Astrocyte of the hippocampus (primary cell): ENCODE results near the gene STX4.

Source experiments
- DNase-seq: peaks from one replicate; pipeline ENCODE4 v3.0.0; 2011; ENCODE audit warnings: low read depth, low spot score

Gene STX4

DNA sequence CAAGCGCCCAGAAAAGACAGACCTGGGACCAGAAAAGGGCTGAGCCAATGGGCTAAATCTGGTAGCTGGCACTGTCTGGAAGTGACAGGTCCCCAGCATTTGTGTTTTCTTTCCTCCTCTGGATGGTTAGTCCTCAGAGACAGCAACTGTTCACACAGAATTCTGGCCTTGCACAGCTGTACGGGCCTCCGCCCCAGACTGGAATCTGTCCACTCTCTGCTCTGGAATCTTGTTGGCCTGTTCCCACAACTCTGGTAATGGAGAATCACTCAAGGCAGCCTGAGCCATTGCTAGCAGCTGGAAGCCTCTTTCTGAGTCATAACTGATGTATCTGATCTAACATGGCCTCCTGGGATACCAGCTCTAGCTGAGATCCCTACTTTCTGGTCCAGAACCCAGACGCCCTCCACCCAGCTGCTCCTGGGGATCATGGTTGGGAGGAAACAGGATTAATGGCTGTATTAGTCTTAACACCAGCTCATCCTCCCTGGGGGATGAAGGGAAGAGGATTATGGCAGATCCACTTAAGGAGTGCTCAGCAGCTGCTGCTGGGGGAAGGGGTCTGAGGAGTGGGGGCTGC, 31.6 kb downstream of the STX4 start:
- DNase-seq = peak; percentile 87

DNA sequence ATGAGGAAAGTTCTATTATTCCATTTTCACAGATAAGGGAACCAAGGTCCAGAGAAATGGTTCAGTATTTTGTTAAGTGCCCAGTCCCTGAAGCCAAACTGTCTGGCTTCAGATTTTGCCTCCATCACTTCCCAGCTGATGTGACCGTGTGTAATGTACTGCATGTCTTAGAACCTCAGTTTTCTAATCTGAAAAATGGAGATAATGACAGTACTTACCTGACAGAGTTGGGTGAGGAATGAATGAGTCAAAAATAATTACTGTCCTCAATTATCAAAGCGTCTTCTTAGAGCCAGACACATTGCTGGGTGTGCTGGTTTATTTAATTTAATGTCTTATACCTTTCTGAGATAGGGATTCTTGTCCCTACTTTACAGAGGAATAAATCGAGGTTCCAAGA, 34.0 kb downstream of the STX4 start:
- no peak for DNase-seq

DNA sequence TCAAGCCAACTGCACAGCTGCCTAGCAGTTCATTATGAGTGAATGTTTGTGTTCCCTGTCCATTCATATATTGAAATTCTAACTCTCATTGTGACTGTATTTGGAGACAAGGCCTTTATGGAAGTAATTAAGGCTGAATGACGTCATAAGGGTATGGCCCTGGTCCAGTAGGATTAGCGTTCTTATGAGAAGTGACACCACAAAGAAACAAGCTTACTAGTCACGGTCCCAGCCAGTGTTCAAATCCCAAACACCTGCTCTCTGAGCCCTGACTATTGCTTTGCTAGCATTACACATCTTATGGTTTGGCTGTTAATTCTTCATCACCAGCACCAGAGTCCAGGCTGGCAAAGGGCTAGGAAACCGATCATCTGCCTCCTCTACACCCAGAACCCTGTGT, 38.5 kb downstream of the STX4 start:
- peak; percentile 69 for DNase-seq

DNA sequence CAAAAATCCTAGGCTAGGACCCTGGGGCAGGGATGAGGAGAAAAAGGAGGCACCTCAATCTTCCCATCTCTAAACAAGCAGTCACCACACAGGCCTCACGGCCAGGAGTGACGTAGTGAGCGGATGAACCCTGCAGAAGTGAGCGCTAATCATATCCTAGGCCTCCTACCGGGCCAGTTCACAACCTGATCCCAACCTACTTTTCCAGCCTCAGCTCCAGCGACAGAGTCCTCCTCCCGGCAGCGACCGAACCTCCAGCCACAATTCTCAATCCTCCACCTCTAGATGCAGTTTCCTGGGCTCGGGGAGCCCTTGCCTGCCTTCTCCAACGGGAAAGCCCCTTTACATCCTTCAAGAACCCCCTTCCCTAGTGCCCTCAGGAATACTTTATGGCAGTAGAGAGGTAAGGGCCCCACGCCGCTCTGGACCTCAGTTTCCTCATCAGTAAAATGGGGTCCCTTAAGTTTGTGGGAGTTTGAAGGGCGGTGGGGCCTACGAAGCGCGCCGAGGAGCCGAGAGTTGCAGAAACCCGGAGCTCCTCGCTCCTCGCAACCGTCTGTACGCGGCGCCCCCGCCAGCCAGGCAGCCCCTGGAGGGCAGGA, 39.3 kb downstream of the STX4 start:
- peak; percentile 60 for DNase-seq

DNA sequence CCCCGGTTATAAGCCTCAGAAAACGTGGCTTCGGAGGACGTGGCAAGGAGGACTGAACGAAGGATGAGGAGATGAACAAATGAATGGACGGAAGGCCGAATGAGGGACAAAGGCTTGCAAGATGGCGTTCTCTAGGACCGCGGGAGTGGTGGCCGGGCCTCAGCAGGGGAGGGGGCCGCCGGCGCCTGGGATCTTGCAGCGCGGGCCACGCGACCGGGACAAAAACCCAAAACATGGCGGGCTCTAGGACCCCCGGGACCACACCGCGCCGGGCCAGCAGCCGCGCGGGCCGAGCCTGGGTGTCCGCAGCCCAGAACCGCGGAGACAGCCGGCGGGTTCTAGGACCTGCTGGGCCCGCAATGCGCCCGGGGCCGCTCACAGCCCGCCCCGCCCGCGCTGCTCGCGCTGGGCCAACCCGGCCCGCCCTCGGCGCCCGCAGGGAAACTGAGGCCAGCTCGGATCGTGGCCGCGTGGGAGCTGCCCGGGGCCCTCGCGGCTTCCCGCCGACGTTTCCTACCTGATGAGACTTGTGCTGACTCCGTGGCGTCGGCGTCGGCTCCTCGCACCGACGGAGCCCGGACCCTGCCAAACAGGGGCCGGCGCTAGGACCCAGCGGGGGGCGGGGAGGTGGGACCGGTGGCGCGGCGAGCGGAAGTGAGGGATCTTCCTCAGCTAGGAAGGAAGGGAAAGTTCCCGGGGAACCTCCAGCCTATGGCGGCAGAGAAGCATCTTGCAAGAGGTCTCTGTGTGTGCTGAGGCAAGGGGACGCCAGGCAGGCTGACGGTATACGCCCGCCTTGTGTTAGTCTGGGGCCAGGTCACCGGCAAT, 40.0 kb downstream of the STX4 start:
- peak; percentile 96 for DNase-seq

DNA sequence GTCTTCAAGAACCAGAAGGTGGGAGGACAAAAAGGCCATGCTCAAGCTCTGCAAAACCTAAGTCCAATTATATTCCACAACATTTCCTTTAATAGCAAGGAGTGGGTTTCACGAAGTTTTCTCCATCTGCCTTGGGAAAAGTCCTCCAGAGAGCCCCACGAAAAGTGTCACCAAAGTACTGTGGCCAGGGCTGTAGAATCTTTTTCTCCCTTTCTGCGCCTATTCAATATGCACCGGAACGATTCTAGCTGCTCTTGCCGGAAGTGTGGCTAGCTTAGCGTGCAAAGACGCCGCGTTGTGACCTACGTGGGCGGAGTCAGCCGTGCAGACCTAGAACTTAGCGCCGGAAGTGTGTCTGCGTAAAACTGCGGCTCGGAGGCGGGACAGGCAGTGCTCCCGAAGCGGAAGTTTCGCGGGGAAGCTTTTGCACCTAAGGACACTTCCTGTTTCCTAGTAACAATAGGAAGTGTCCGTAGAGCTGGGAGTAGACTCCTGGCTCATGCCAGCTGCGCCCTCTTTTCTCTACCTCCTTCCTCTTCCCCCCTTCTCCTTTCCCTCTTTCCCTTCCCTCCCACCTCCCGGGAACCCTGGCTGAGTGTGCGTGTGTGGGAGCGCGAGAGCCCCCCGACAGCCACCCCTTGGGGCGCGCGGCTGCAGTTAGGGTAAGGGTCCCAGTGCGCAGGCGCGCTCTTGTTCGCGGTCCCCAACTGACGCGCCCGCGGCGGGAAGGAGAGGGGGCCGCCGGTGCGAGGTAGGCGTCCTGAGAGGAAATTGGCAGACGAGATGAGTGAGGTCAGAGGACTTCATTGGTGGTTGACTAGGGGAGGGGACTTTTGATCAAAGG, 40.8 kb downstream of the STX4 start, which contains the start of the genes ZNF646 and ZNF668:
Gene ZNF646 (plus strand): TSS at position 453 of the 844 bp plus-strand sequence. CDS start 1,903 bp downstream, outside the sequence.
Gene ZNF668 (minus strand): TSS at position 271 of the 844 bp plus-strand sequence. CDS start 9,781 bp downstream, outside the sequence.
- peak; percentile 99 for DNase-seq

DNA sequence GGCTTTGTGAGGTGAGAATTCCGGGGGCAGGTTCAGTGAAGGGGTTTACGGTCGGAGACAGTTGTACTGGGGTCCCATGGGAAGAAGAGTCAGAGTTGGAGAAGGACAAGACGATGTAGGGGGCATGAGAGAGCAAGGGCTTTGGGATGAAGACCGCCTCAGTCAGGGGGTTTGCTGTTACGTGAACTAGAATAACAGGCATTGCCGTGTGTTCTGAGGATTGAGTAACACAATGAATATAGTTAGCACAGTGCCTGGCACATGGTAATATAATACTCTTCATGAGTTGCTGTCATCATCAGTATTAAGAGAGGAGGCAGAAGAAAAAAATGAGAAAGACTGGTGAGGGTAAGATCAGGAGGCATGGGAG, 41.4 kb downstream of the STX4 start:
- no peak for DNase-seq

DNA sequence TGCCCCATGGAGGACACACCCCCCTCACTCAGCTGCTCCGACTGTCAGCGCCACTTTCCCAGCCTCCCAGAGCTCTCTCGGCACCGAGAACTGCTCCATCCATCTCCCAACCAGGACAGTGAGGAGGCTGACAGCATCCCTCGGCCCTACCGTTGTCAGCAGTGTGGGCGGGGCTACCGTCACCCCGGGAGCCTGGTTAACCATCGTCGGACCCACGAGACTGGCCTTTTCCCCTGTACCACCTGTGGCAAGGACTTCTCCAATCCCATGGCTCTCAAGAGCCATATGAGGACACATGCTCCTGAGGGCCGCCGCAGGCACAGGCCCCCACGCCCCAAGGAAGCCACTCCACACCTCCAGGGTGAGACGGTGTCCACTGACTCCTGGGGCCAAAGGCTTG, 43.0 kb downstream of the STX4 start:
- DNase-seq = no peak

DNA sequence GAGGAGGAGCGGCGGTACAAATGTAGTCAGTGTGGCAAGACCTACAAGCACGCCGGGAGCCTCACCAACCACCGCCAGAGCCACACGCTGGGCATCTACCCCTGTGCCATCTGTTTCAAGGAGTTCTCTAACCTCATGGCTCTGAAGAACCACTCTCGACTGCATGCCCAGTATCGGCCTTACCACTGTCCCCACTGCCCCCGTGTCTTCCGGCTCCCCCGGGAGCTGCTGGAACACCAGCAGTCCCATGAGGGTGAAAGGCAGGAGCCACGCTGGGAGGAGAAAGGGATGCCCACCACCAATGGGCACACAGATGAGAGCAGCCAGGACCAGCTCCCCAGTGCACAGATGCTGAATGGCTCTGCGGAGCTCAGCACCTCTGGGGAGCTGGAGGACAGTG, 43.7 kb downstream of the STX4 start:
- DNase-seq = no peak

DNA sequence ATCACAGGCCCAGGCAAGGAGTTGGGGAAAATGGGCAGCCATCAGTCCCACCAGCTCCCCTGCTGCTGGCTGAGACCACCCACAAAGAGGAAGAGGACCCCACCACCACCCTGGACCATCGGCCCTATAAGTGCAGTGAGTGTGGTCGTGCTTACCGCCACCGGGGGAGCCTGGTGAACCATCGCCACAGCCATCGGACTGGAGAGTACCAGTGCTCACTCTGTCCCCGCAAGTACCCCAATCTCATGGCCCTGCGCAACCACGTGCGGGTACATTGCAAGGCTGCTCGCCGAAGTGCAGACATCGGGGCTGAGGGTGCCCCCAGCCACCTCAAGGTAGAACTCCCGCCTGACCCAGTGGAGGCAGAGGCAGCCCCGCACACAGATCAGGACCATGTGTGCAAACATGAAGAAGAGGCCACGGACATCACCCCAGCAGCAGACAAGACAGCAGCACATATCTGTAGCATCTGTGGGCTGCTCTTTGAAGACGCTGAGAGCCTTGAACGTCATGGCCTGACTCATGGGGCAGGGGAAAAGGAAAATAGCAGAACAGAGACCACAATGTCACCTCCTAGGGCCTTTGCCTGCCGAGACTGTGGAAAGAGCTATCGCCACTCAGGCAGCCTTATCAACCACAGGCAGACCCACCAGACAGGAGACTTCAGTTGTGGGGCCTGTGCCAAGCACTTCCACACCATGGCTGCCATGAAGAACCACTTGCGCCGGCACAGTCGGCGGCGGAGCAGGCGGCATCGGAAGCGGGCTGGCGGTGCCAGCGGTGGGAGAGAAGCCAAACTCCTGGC, 44.4 kb downstream of the STX4 start:
- DNase-seq = no peak

DNA sequence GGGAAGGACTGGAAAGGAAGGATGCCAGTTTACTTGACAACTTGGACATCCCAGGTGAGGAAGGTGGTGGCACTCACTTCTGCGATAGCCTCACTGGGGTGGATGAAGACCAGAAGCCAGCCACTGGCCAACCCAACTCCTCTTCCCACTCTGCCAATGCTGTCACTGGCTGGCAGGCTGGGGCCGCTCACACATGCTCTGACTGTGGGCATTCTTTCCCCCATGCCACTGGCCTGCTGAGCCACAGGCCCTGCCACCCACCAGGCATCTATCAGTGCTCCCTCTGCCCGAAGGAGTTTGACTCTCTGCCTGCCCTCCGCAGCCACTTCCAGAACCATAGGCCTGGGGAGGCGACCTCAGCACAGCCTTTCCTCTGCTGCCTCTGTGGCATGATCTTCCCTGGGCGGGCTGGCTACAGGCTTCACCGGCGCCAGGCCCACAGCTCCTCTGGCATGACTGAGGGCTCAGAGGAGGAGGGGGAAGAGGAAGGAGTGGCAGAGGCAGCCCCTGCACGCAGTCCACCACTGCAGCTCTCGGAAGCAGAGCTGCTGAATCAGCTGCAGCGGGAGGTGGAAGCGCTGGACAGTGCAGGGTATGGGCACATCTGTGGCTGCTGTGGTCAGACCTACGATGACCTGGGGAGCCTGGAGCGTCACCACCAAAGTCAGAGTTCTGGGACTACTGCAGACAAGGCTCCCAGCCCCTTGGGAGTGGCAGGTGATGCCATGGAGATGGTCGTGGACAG, 45.4 kb downstream of the STX4 start:
- no peak for DNase-seq

DNA sequence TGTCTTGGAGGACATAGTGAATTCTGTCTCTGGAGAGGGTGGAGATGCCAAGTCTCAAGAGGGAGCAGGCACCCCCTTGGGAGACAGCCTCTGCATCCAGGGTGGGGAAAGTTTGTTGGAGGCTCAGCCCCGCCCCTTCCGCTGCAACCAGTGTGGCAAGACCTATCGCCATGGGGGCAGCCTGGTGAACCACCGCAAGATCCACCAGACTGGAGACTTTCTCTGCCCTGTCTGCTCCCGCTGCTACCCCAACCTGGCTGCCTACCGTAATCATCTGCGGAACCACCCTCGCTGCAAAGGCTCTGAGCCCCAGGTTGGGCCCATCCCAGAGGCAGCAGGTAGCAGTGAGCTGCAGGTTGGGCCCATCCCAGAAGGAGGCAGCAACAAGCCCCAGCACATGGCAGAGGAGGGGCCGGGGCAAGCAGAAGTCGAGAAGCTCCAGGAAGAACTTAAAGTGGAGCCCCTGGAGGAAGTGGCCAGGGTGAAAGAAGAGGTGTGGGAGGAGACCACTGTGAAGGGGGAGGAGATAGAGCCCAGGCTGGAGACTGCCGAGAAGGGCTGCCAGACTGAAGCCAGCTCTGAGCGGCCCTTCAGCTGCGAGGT, 46.1 kb downstream of the STX4 start:
- DNase-seq = no peak

DNA sequence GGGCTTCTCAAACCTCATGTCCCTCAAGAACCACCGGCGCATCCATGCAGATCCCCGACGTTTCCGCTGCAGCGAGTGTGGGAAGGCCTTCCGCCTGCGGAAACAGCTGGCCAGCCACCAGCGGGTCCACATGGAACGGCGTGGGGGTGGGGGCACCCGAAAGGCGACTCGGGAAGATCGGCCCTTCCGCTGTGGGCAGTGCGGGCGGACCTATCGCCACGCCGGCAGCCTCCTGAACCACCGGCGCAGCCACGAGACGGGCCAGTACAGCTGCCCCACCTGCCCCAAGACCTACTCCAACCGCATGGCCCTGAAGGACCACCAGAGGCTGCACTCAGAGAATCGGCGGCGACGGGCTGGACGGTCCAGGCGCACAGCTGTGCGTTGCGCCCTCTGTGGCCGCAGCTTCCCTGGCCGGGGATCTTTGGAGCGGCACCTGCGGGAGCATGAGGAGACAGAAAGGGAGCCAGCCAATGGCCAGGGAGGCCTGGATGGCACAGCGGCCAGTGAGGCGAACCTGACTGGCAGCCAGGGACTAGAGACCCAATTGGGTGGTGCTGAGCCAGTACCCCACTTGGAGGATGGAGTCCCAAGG, 46.8 kb downstream of the STX4 start:
- no peak for DNase-seq

DNA sequence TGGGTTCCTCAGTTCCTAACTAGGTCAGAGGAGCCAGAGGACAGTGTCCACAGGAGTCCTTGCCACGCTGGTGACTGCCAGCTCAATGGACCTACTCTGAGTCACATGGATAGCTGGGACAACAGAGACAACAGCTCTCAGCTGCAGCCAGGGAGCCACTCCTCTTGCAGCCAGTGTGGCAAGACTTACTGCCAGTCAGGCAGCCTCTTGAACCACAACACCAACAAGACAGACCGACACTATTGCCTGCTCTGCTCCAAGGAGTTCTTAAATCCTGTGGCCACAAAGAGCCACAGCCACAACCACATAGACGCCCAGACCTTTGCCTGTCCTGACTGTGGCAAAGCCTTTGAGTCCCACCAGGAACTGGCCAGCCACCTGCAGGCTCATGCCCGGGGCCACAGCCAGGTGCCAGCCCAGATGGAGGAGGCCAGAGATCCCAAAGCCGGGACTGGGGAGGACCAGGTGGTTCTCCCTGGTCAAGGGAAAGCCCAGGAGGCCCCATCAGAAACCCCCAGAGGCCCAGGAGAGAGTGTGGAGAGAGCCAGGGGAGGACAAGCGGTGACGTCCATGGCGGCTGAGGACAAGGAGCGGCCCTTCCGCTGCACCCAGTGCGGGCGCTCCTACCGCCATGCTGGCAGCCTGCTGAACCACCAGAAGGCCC, 47.5 kb downstream of the STX4 start:
- no peak for DNase-seq

DNA sequence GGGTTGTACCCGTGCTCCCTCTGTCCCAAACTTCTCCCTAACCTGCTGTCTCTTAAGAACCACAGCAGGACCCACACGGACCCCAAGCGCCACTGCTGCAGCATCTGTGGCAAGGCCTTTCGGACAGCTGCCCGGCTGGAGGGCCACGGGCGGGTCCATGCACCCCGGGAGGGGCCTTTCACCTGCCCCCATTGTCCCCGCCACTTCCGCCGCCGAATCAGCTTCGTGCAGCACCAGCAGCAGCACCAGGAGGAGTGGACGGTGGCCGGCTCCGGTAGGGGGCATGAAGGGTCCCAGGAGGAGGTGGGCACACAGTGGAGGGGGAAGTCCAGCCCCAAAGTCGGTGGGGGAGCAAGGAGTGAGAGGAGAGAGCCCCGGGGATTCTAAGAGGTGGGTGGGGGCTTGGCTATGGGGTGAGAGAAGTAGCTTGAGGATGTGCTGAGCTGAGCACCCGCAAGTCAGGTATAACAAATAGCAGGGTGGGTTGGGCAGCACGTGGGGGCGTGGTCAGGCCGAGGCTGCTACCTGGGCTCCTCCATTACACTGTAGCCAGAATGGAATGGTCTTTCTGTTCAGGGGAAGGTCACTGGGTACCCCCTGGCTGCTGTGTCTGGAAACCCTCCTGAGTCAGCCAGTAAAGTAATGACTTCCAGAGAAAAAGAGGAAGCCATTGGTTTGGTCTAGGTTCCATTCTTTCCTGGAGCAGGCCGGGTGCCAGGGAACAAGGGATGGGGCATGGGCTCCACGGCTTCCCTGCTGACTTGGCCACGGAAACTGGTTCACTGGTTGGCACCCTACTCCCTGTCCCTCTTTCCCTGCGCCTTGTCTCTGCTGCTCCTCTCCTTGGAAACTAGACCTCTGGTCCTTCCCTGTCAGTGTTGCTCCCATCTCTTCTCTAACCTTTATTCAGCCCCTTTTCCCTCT, 48.3 kb downstream of the STX4 start:
- no peak for DNase-seq

DNA sequence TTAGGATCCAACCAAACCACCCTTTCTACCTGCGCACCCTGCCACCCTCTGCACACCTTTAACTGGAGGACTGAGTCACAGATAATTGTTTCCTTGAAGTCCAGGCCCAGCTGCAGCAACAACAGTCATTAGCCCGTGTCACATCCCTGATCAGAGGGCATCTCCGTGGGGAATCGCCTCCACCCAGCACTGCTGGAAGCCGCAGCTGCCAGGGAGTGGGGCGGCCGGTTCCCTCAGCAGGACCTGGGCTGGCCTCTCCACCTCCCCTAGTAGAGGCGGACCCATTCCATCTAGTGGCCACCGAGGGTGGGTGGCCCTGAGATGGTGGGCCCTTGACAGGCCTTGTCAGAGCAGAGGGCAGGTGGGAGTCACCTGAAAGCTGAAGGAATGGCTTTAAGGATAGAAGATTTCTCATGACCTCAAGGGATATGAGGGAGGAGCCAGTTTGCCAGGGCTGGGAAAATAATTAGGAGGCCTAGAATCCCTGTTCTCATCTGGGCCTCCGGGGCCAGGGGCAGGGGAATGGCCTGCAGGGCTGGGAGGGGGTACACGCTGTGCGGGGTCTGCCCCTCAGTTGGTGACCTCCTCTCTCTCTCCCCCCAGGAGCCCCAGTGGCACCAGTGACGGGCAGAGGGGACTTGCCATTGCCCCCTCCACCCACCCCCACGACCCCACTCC, 49.1 kb downstream of the STX4 start:
- DNase-seq = no peak

DNA sequence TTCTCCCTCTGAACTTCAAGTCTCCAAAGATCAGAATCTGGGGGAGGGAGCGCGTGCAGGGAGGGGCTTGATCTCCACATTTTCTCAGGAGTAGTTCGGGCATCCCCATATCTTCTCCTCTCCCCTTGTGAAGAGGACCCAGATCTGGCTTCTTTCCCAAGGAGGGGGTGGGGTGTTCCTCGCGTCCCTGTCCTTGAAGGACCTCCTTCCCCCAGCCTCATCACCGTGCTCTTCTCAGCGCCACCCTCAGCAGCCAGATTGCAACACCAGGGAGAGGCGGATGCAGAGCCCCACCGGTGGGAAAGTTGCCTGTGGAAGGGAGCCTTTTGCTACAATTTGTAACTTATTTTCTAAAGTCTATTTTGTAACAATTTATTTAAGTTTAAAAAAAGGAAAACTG, 49.7 kb downstream of the STX4 start:
- no peak for DNase-seq
